Mucosa of descending colon (tissue), 3 donors: Measurements from ENCODE around the gene JPH2. TPM values are rescaled to one million over a fixed set of nuclear protein-coding genes. Genes with fewer than 3 reads are reported as not detected.

Source experiments
- ATAC-seq: fragments of 200-7000 bp; cut with Tn5 transposase; one replicate; pipeline ENCODE4 v1.9.1; 2020; ENCODE audit warnings: mild to moderate bottlenecking, moderate library complexity
- DNase-seq, 3 donors: peaks; one replicate each; pipeline ENCODE4 v3.0.0-alpha.2; 2020
- H3K36me3 ChIP-seq: fragments of 200-600 bp; one replicate; pipeline ENCODE4 v1.8.0; 2021; ENCODE audit warnings: low read depth, mild to moderate bottlenecking
- H3K4me1 ChIP-seq: fragments of 200-600 bp; one replicate; pipeline ENCODE4 v1.8.0; 2021; ENCODE audit warnings: low read depth, mild to moderate bottlenecking
- H3K4me3 ChIP-seq: fragments of 200-600 bp; one replicate; pipeline ENCODE4 v1.8.0; 2021; ENCODE audit warnings: mild to moderate bottlenecking
- H3K9me3 ChIP-seq: fragments of 200-600 bp; one replicate; pipeline ENCODE4 v1.8.0; 2021; ENCODE audit warnings: mild to moderate bottlenecking
- CTCF ChIP-seq: fragments of 200-600 bp; IDR thresholded peaks from one replicate; pipeline ENCODE4 v1.8.0; 2022; ENCODE audit warnings: antibody characterized with exemption, mild to moderate bottlenecking
- intact Hi-C, 2 donors: fragments of 100-400 bp; cut with DNase I in 1 of 2; cut with micrococcal nuclease in 1 of 2; formaldehyde crosslinking; loops; one replicate each; pipeline versions ENCODE4 v1.11.0 to v1.11.1; 2022; cut with DNase I, micrococcal nuclease
- total RNA-seq, 3 donors: library from RNA; stranded (reverse); fragmentation: NEBNext Ultra II Directional in 2 of 3; extraction: Animal tissue kit (Norgen Biotek cat#: 25700) in 2 of 3; gene quantifications; one replicate each; pipeline versions ENCODE4 v1.2.1 to v1.2.4, GENCODE V29; 2021 to 2023
- donor health status: DM: no; HTN: no; CAD: no; lungs with moderate emphysema.
- donor health status: DM: no; HTN: no; CAD: no.
- donor health status: DM: no; HTN: yes; CAD: no.

Gene JPH2
- total RNA-seq, 3 donors from 2014 or later, result 2.3 to 87.3 (median 8.3) TPM

DNA sequence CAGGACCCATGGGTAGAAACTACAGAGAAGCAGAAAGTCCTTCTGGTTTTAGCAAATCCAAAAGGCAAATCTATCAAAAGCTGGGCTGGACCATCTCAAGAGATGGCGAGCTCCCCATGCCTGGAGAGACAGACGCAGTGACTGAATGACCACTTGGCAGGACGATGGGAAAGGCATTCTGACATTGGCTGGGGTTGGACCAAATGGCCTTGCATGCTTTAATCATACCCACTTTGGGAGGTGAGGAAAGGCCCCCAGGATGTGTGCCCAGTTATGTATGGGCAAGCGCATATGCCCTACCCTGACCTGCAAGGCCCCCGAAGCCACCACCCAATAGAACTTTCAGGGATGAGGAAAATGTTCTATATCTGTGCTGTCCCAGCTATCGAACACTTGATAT, 45.1 kb downstream of the JPH2 start:
- TF ChIP-seq CTCF, result no peak
- Histone ChIP-seq H3K4me1 (no peaks in the 10 kb centered on the region), H3K4me3 (no peak overlapping the region), H3K36me3 (no peaks in the 10 kb centered on the region), H3K9me3 (no peaks in the 10 kb centered on the region)
- no peak for DNase-seq
- intact Hi-C loops, result no loop called here
- ATAC-seq, result no peak

DNA sequence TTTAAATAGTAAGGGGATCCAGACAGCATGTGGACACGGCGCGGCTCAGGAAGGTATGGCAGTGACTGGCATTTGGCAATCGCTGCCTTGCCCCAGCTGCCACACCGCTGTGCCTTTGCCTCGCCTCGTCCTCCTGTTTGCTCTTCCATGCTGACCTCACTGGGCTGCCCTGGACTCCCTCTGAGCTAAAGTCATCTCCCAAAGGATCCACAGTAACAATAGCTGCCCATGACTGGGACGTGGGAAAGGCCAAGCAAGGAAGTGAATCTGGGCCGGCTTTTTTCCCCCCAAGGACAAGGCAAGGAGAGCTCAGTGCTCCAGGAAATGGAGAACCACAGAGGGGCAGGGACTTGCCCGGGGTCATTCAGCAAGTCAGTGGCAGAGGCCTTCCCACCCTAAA, 48.1 kb downstream of the JPH2 start:
- H3K4me3 ChIP-seq, result no peak overlapping the region
- intact Hi-C loops, result no loop called here
- H3K36me3 ChIP-seq, result no peaks in the 10 kb centered on the region
- ATAC-seq, result no peak
- no peaks in the 10 kb centered on the region for H3K4me1 ChIP-seq
- DNase-seq, result no peak
- H3K9me3 ChIP-seq, result no peaks in the 10 kb centered on the region
- no peak for TF ChIP-seq CTCF

GRCh38 chr20:44137266-44137801, 49.7 kb downstream of the JPH2 start:
- TF ChIP-seq CTCF, result no peak
- intact Hi-C loops, result no loop called here
- Histone ChIP-seq H3K4me3 (no peak overlapping the region), H3K4me1 (no peaks in the 10 kb centered on the region), H3K9me3 (no peaks in the 10 kb centered on the region), H3K36me3 (no peaks in the 10 kb centered on the region)
- DNase-seq (peak in 1 of 3 donors; percentile 48), ATAC-seq (peak; percentile 44)

- no peaks in the 10 kb centered on the region for H3K9me3 ChIP-seq
- DNase-seq, result no peak
- no peak for TF ChIP-seq CTCF
- H3K36me3 ChIP-seq, result no peaks in the 10 kb centered on the region
- intact Hi-C loops, result no loop called here
- no peak overlapping the region for H3K4me3 ChIP-seq
- H3K4me1 ChIP-seq, result no peaks in the 10 kb centered on the region
- no peak for ATAC-seq
Observed at GRCh38 chr20:44136579-44137265, 50.3 kb downstream of the JPH2 start.

DNA sequence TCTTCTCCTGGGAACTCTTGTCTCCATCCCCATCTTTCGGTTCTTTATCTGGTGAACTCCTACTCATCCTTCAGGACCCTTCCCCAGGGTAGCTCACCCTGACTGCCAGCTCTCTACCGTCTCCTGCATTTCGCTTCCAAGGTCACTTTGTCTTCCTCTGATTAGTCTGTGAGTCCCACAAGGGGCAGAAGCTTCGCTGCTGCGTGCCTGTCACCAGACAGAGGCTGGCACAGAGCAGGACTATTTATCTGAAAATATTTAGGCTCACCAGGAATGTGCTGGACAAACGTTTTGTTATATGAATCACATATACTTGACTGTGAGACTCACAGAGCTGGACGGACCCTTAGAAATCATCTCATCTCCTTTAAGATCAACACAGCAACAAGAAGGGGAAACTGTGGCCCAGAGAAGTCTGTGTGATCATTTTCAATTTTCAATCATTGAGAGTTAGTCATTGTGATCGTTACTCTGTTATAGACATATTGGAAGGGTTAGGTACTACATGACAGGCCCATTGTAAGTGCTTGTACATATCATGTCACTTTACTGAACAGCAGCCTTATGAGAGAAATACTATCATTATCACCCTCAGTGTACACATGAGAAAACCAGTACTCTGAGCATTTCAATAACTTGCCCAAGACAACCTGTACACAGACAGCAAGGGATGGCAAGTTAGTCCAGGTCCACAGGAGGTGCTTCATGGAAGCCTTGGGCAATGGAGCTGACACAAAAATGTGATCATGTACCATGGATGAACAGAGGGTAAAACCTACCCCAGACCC, 51.4 kb downstream of the JPH2 start:
- no peak for DNase-seq
- intact Hi-C loops, result no loop called here
- no peak for TF ChIP-seq CTCF
- no peak for ATAC-seq
- no peaks in the 10 kb centered on the region for H3K9me3 ChIP-seq
- H3K4me1 ChIP-seq, result no peaks in the 10 kb centered on the region
- H3K4me3 ChIP-seq, result no peak overlapping the region
- no peaks in the 10 kb centered on the region for H3K36me3 ChIP-seq
